Stimulated activated CD4-positive, alpha-beta T cell treated with anti-CD3 and anti-CD28 coated beads, Interleukin-1b, Interleukin-23, amount 100 ng/mL, for 4 hours (primary cell): ENCODE measurements around the gene GPC3.
"Not testable (repeated sequence)": the region's sequence is repeated elsewhere in the genome, so short reads cannot be mapped to it uniquely, and the experiment has no call there.

Experiments used
- DNase-seq, 2 donors: peaks; one replicate each; pipeline ENCODE4 v3.0.0-alpha.2; 2020; ENCODE audit warnings: low read depth in 2 of 2

GPC3 gene

GRCh38 chrX:133985164-133985966 lies at the start of gene GPC3:
GPC3 (minus strand) TSS chrX:133985594.
- peak; percentile 27 to 29 for DNase-seq

GRCh38 chrX:134032441-134032840 lies 47.0 kb upstream of the GPC3 start:
- DNase-seq, result no peak

- DNase-seq, result peak in 1 of 2 donors; percentile 14
Observed at GRCh38 chrX:134026565-134027311, 41.3 kb upstream of the GPC3 start.

- no peak for DNase-seq
Observed at GRCh38 chrX:134025986-134026545, 40.7 kb upstream of the GPC3 start.

- no peak for DNase-seq
Observed at GRCh38 chrX:134024686-134025377, 39.4 kb upstream of the GPC3 start.

GRCh38 chrX:134023851-134024281 lies 38.5 kb upstream of the GPC3 start:
- no peak for DNase-seq

- DNase-seq, result no peak
Observed at GRCh38 chrX:134020910-134021309, 35.5 kb upstream of the GPC3 start.

GRCh38 chrX:134019567-134020206 lies 34.3 kb upstream of the GPC3 start:
- DNase-seq, result no peak

GRCh38 chrX:134016309-134016708 lies 30.9 kb upstream of the GPC3 start:
- not testable (repeated sequence) for DNase-seq

GRCh38 chrX:134015510-134015909 lies 30.1 kb upstream of the GPC3 start:
- not testable (repeated sequence) for DNase-seq

GRCh38 chrX:134013524-134013923 lies 28.1 kb upstream of the GPC3 start:
- no peak for DNase-seq

- no peak for DNase-seq
Observed at GRCh38 chrX:134013092-134013497, 27.7 kb upstream of the GPC3 start.

GRCh38 chrX:134010690-134011089 lies 25.3 kb upstream of the GPC3 start:
- no peak for DNase-seq

GRCh38 chrX:134007716-134008115 lies 22.3 kb upstream of the GPC3 start:
- DNase-seq, result no peak

GRCh38 chrX:134006484-134007161 lies 21.2 kb upstream of the GPC3 start:
- DNase-seq, result no peak

GRCh38 chrX:134004084-134004483 lies 18.7 kb upstream of the GPC3 start:
- no peak for DNase-seq

- no peak for DNase-seq
Observed at GRCh38 chrX:134002921-134003615, 17.7 kb upstream of the GPC3 start.

- no peak for DNase-seq
Observed at GRCh38 chrX:134000260-134001245, 15.2 kb upstream of the GPC3 start.
